ENCODE results near the gene CYP2W1. TPM values are rescaled to one million over a fixed set of nuclear protein-coding genes. Genes with fewer than 3 reads are reported as not detected.

CYP2W1 gene
- total RNA-seq, 1 experiment from 2014 or later, result not detected

DNA sequence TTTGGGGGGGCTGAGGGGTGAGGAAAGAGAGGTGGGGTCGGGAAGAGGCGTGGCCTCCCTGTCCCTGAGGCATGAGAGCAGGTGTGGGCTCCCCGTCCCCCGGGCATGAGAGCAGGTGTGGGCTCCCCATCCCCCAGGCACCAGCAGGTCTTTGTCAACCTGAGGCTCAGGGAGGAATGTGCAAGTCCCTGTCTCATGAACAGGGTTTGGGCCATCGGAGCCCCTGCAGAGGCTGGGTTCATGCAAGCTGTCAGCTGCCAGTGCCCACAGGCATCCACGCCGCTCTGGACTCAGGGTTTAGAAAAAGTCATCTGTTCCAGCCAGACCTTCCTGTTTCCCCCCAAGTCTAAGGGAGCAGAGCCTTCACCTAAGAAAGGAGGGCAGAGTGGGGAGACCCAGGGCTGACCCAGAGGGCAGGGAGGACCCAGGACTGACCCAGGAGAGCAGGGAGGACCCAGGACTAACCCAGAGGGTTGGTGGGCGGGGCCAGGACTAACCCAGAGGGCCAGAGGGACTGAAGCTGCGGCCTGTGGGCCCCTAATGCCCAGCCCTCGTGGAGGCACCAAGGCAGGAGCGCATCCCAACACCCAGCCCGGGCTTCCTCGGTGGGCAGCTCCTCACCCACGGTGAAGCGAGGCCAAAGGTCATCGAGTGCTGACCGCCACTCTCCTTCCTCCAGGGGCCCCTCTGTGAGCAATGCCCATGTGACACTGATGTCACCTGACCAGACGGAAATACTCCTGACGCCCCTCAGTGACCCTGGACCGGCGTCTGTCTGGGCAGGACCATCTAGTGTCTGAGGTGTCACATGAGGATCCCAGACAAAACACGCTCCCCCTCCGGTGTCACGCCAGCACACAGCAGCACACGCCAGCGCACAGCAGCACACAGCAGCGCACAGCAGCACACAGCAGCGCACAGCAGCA lies 32.5 kb downstream of the CYP2W1 start:
- no peak overlapping the region for H3K27ac ChIP-seq (ENCODE audit: low read length)
- peaks cover 69% of the 10 kb centered on the region for H4K20me1 ChIP-seq (ENCODE audit: insufficient read depth, low read depth, low read length)
- no peaks in the 10 kb centered on the region for H3K27me3 ChIP-seq (ENCODE audit: low read length)
- DNase-seq, result no peak
- H3K9ac ChIP-seq (ENCODE audit: low read length), result no peak overlapping the region
- peaks cover 12% of the 10 kb centered on the region for H3K4me1 ChIP-seq (ENCODE audit: low read length)
- no peak overlapping the region for H3K4me3 ChIP-seq (ENCODE audit: low read length)
- no peak overlapping the region for H3K4me2 ChIP-seq (ENCODE audit: low read depth, low read length, poor library complexity, severe bottlenecking)
- no peak overlapping the region for H2AFZ ChIP-seq (ENCODE audit: low read length)
- no peaks in the 10 kb centered on the region for H3K9me2 ChIP-seq (replicated peaks; ENCODE audit: insufficient read depth, low read length)
- no peaks in the 10 kb centered on the region for H3K36me3 ChIP-seq (ENCODE audit: insufficient read depth, low read length)
- H3K79me2 ChIP-seq (ENCODE audit: low read length), result no peaks in the 10 kb centered on the region
- H3K9me3 ChIP-seq (ENCODE audit: low read length), result no peaks in the 10 kb centered on the region

DNA sequence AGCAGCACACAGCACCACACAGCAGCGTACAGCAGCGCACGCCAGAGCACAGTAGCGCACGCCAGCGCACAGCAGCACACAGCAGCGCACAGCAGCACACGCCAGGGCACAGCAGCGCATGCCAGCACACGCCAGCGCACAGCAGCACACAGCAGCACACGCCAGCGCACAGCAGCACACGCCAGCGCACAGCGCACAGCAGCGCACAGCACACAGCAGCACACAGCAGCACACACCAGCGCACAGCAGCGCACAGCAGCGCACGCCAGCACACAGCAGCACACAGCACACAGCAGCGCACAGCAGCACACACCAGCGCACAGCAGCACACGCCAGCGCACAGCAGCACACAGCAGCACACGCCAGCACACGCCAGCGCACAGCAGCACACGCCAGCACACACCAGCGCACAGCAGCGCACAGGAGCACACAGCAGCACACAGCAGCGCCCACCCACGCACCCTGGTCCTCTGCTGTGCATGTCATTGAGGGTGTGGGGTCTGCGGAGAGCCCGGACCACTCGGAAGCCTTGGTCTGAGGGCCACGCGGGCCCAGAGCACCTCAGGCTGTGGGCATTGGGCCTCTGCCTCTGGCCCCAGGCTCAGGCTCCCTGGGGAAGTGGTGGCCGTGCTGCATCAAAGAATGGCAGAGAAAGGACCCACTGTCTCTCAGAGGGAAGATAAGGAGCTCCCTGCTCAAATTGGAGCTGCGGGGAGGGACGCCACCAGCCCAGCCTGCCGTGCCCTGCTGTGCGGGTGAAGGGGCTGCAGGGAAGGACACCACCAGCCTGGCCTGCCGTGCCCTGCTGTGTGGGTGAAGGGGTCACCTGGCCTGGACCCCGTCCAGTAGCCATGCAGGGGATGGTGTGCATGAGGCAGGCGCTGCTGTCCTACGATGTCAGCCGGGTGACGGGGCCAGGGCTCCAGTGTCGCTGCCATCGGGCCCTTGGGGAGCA lies 33.9 kb downstream of the CYP2W1 start:
- Histone ChIP-seq H2AFZ (ENCODE audit: low read length) (no peak overlapping the region), H3K27ac (ENCODE audit: low read length) (no peak overlapping the region), H3K4me2 (ENCODE audit: low read depth, low read length, poor library complexity, severe bottlenecking) (no peak overlapping the region), H3K9ac (ENCODE audit: low read length) (no peak overlapping the region), H3K4me1 (ENCODE audit: low read length) (peaks cover 12% of the 10 kb centered on the region), H3K36me3 (ENCODE audit: insufficient read depth, low read length) (no peaks in the 10 kb centered on the region), H3K27me3 (ENCODE audit: low read length) (no peaks in the 10 kb centered on the region; the same call in 1 of the 2 replicates), H4K20me1 (ENCODE audit: insufficient read depth, low read depth, low read length) (peaks cover 73% of the 10 kb centered on the region), H3K9me2 (replicated peaks; ENCODE audit: insufficient read depth, low read length) (no peaks in the 10 kb centered on the region), H3K9me3 (ENCODE audit: low read length) (no peaks in the 10 kb centered on the region), H3K4me3 (ENCODE audit: low read length) (no peak overlapping the region), H3K79me2 (ENCODE audit: low read length) (no peaks in the 10 kb centered on the region)
- no peak for DNase-seq

GRCh38 chr7:1017586-1018333 lies 34.8 kb downstream of the CYP2W1 start:
- H4K20me1 ChIP-seq (ENCODE audit: insufficient read depth, low read depth, low read length), result peaks cover 77% of the 10 kb centered on the region
- no peak overlapping the region for H3K27ac ChIP-seq (ENCODE audit: low read length)
- no peak for DNase-seq
- H3K9me3 ChIP-seq (ENCODE audit: low read length), result no peaks in the 10 kb centered on the region
- H3K4me3 ChIP-seq (ENCODE audit: low read length), result no peak overlapping the region
- H3K4me1 ChIP-seq (ENCODE audit: low read length), result peaks cover 14% of the 10 kb centered on the region
- no peaks in the 10 kb centered on the region for H3K79me2 ChIP-seq (ENCODE audit: low read length)
- H3K9ac ChIP-seq (ENCODE audit: low read length), result no peak overlapping the region
- no peak overlapping the region for H3K4me2 ChIP-seq (ENCODE audit: low read depth, low read length, poor library complexity, severe bottlenecking)
- H3K36me3 ChIP-seq (ENCODE audit: insufficient read depth, low read length), result no peaks in the 10 kb centered on the region
- no peaks in the 10 kb centered on the region; the same call in 1 of the 2 replicates for H3K27me3 ChIP-seq (ENCODE audit: low read length)
- no peak overlapping the region for H2AFZ ChIP-seq (ENCODE audit: low read length)
- H3K9me2 ChIP-seq (replicated peaks; ENCODE audit: insufficient read depth, low read length), result no peaks in the 10 kb centered on the region

DNA sequence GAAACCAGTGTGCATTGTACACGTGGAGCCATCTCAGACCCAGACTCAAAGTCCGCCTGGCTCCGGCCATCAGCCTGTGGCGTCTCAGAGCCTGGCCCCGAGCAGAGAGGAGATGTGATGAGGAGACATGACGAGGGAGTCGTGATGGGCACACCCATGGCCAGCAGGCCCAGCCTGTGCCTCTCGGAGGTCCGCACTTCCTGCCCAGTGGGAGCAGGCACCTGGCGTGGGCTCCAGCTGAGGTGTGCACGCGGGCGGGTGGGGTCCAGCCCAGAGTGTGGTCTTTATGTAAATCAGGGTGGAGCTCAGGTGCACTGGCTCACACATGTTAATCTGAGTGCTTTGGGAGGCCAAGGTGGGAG lies 35.3 kb downstream of the CYP2W1 start:
- no peaks in the 10 kb centered on the region for H3K36me3 ChIP-seq (ENCODE audit: insufficient read depth, low read length)
- H3K9ac ChIP-seq (ENCODE audit: low read length), result no peak overlapping the region
- H3K4me2 ChIP-seq (ENCODE audit: low read depth, low read length, poor library complexity, severe bottlenecking), result no peak overlapping the region
- H3K4me1 ChIP-seq (ENCODE audit: low read length), result peaks cover 20% of the 10 kb centered on the region
- H3K9me2 ChIP-seq (replicated peaks; ENCODE audit: insufficient read depth, low read length), result no peaks in the 10 kb centered on the region
- H3K79me2 ChIP-seq (ENCODE audit: low read length), result no peaks in the 10 kb centered on the region
- DNase-seq, result no peak
- no peaks in the 10 kb centered on the region for H3K9me3 ChIP-seq (ENCODE audit: low read length)
- no peak overlapping the region for H3K27ac ChIP-seq (ENCODE audit: low read length)
- H3K27me3 ChIP-seq (ENCODE audit: low read length), result no peaks in the 10 kb centered on the region; the same call in 1 of the 2 replicates
- H4K20me1 ChIP-seq (ENCODE audit: insufficient read depth, low read depth, low read length), result peaks cover 83% of the 10 kb centered on the region
- no peak overlapping the region for H3K4me3 ChIP-seq (ENCODE audit: low read length)
- H2AFZ ChIP-seq (ENCODE audit: low read length), result no peak overlapping the region

- no peaks in the 10 kb centered on the region for H3K79me2 ChIP-seq (ENCODE audit: low read length)
- no peak overlapping the region for H3K9ac ChIP-seq (ENCODE audit: low read length)
- H2AFZ ChIP-seq (ENCODE audit: low read length), result no peak overlapping the region
- no peak for DNase-seq
- no peak overlapping the region for H3K4me3 ChIP-seq (ENCODE audit: low read length)
- peaks cover 30% of the 10 kb centered on the region for H3K4me1 ChIP-seq (ENCODE audit: low read length)
- no peaks in the 10 kb centered on the region; the same call in 1 of the 2 replicates for H3K27me3 ChIP-seq (ENCODE audit: low read length)
- H3K4me2 ChIP-seq (ENCODE audit: low read depth, low read length, poor library complexity, severe bottlenecking), result no peak overlapping the region
- no peaks in the 10 kb centered on the region for H3K9me3 ChIP-seq (ENCODE audit: low read length)
- H3K9me2 ChIP-seq (replicated peaks; ENCODE audit: insufficient read depth, low read length), result no peaks in the 10 kb centered on the region
- peaks cover 83% of the 10 kb centered on the region for H4K20me1 ChIP-seq (ENCODE audit: insufficient read depth, low read depth, low read length)
- no peak overlapping the region for H3K27ac ChIP-seq (ENCODE audit: low read length)
- no peaks in the 10 kb centered on the region for H3K36me3 ChIP-seq (ENCODE audit: insufficient read depth, low read length)
Observed at GRCh38 chr7:1019255-1019785, 36.3 kb downstream of the CYP2W1 start.

DNA sequence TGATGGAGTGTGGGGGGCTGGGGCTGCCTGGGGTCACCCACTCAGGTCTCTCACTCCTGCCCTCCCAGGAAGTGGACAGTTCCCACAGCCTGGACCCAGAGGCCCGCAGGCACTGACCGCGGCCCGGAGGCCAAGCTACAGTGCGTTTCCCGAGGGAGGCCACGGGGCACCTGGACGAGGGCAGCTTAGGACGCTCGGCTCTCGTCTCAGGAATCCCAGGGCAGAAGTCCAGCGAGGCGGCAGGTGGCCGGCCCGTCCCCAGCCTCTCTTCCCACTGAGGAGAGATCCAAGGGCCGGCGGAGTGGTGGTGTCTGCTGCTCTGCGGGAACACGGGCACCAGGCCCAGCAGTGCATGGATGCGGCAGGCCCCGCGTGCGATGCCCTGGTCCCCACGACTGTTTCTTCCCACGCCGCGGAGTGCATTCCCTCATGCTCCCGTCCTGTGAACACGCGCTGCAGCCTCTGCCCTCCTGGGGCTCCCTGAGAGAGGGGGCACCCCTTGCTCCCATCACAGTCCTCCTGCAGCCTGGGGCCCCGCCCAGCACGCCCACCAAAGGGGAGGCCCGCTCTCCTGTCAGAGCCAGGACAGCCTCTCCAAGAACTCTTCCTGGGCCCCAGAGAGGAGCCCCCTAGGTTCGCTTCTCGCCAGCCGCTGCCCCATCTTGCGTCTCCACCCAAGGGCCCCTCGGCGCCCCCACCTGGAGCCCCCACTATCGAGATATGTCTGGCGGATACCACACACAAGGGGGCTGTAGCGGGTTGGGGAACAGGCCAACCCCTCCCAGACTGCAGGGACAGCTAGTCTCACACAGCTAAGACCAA lies 37.0 kb downstream of the CYP2W1 start:
- H3K4me2 ChIP-seq (ENCODE audit: low read depth, low read length, poor library complexity, severe bottlenecking), result no peak overlapping the region
- H3K27ac ChIP-seq (ENCODE audit: low read length), result no peak overlapping the region
- no peaks in the 10 kb centered on the region for H3K36me3 ChIP-seq (ENCODE audit: insufficient read depth, low read length)
- H3K9ac ChIP-seq (ENCODE audit: low read length), result no peak overlapping the region
- H3K79me2 ChIP-seq (ENCODE audit: low read length), result no peaks in the 10 kb centered on the region
- DNase-seq, result no peak
- peaks cover 33% of the 10 kb centered on the region for H3K4me1 ChIP-seq (ENCODE audit: low read length)
- H2AFZ ChIP-seq (ENCODE audit: low read length), result no peak overlapping the region
- no peaks in the 10 kb centered on the region for H3K9me3 ChIP-seq (ENCODE audit: low read length)
- H3K9me2 ChIP-seq (replicated peaks; ENCODE audit: insufficient read depth, low read length), result no peaks in the 10 kb centered on the region
- H3K27me3 ChIP-seq (ENCODE audit: low read length), result no peaks in the 10 kb centered on the region; the same call in 1 of the 2 replicates
- H3K4me3 ChIP-seq (ENCODE audit: low read length), result no peak overlapping the region
- H4K20me1 ChIP-seq (ENCODE audit: insufficient read depth, low read depth, low read length), result peaks cover 81% of the 10 kb centered on the region

- Histone ChIP-seq H3K9ac (ENCODE audit: low read length) (no peak overlapping the region), H3K27me3 (ENCODE audit: low read length) (no peaks in the 10 kb centered on the region; the same call in 1 of the 2 replicates), H3K9me2 (replicated peaks; ENCODE audit: insufficient read depth, low read length) (no peaks in the 10 kb centered on the region), H3K27ac (ENCODE audit: low read length) (no peak overlapping the region), H3K36me3 (ENCODE audit: insufficient read depth, low read length) (no peaks in the 10 kb centered on the region), H3K9me3 (ENCODE audit: low read length) (no peaks in the 10 kb centered on the region), H2AFZ (ENCODE audit: low read length) (no peak overlapping the region), H3K4me3 (ENCODE audit: low read length) (no peak overlapping the region), H3K4me1 (ENCODE audit: low read length) (peaks cover 37% of the 10 kb centered on the region), H3K4me2 (ENCODE audit: low read depth, low read length, poor library complexity, severe bottlenecking) (no peak overlapping the region), H4K20me1 (ENCODE audit: insufficient read depth, low read depth, low read length) (peaks cover 79% of the 10 kb centered on the region), H3K79me2 (ENCODE audit: low read length) (no peaks in the 10 kb centered on the region)
- peak; percentile 80 for DNase-seq
Observed at GRCh38 chr7:1020849-1021251, 37.9 kb downstream of the CYP2W1 start.

All from Karpas-422 (cell line).